ENCODE results near the gene INTS14. TPM values are rescaled to one million over a fixed set of nuclear protein-coding genes. Genes with fewer than 3 reads are reported as not detected.

Gene INTS14
- total and polyA plus RNA-seq, 3 experiments from 2014 or later: 29.9 to 64.7 (median 62.0) TPM

GRCh38 chr15:65533057-65533756, 77.7 kb downstream of the INTS14 start:
- no peak for DNase-seq
- Mint-ChIP-seq H3K27ac (peak overlapping the region in 1 of 8 donors; percentile 40), H3K9me3 (no peaks in the 10 kb centered on the region), H3K4me1 (peaks cover 33 to 58% (median 43%) of the 10 kb centered on the region in 3 donors), H3K4me3 (peak overlapping the region in 2 of 7 donors; percentile 32 to 87), H3K36me3 (peaks cover 3 to 4% (median 4%) of the 10 kb centered on the region in 3 donors), H3K27me3 (no peaks in the 10 kb centered on the region)
- CTCF ChIA-PET: no interaction called here
- no peak overlapping the region for H3K27ac ChIP-seq (ENCODE audit: low read depth, low read length)
- H3K27me3 ChIP-seq (ENCODE audit: insufficient read depth, low read length, poor library complexity, severe bottlenecking): no peaks in the 10 kb centered on the region
- no peaks in the 10 kb centered on the region for H3K9me3 ChIP-seq (ENCODE audit: low read length)
- no peak overlapping the region for H3K4me3 ChIP-seq (ENCODE audit: low read length)
- POLR2A ChIA-PET: no interaction called here
- no peaks in the 10 kb centered on the region for H3K36me3 ChIP-seq (ENCODE audit: insufficient read depth, low read length)
- H3K4me1 ChIP-seq (ENCODE audit: insufficient read depth, low read length): no peaks in the 10 kb centered on the region

GRCh38 chr15:65532738-65533051, 78.2 kb downstream of the INTS14 start:
- Mint-ChIP-seq H3K9me3 (no peaks in the 10 kb centered on the region), H3K4me1 (peaks cover 30 to 54% (median 39%) of the 10 kb centered on the region in 3 donors), H3K36me3 (peaks cover 0 to 4% (median 3%) of the 10 kb centered on the region in 3 donors), H3K27ac (no peak overlapping the region), H3K4me3 (peak overlapping the region in 5 of 7 donors; percentile 7 to 87 (median 32)), H3K27me3 (no peaks in the 10 kb centered on the region)
- Histone ChIP-seq H3K27me3 (ENCODE audit: insufficient read depth, low read length, poor library complexity, severe bottlenecking) (no peaks in the 10 kb centered on the region), H3K36me3 (ENCODE audit: insufficient read depth, low read length) (no peaks in the 10 kb centered on the region), H3K27ac (ENCODE audit: low read depth, low read length) (no peak overlapping the region), H3K4me3 (ENCODE audit: low read length) (no peak overlapping the region), H3K9me3 (ENCODE audit: low read length) (no peaks in the 10 kb centered on the region), H3K4me1 (ENCODE audit: insufficient read depth, low read length) (no peaks in the 10 kb centered on the region)
- ChIA-PET CTCF (no interaction called here), POLR2A (no interaction called here)
- DNase-seq: no peak

- H3K4me1 Mint-ChIP-seq: peaks cover 30 to 42% (median 39%) of the 10 kb centered on the region in 3 donors
- peaks cover 0 to 4% (median 1%) of the 10 kb centered on the region in 3 donors for H3K36me3 Mint-ChIP-seq
- H3K4me3 ChIP-seq (ENCODE audit: low read length): peak within 1 kb of the TSS; percentile 77
- H3K27ac Mint-ChIP-seq: peak within 1 kb of the TSS; percentile 80 to 98 (median 91)
- H3K9me3 Mint-ChIP-seq: no peaks in the 10 kb centered on the region
- ChIA-PET CTCF (interaction anchor here (0.7 to 3.5 kb wide), 5 partner anchors 13 to 757 kb away, joined by 3 to 18 read pairs (median 4); partner anchors contain the start of gene INTS14), POLR2A (interaction anchor here (1.1 to 2.0 kb wide), 6 partner anchors 12 to 339 kb away, joined by 3 to 15 read pairs (median 6); partner anchors contain the start of genes DPP8, INTS14 and RAB11A)
- no peaks in the 10 kb centered on the region for H3K36me3 ChIP-seq (ENCODE audit: insufficient read depth, low read length)
- H3K27me3 Mint-ChIP-seq: no peaks in the 10 kb centered on the region
- no peaks in the 10 kb centered on the region for H3K9me3 ChIP-seq (ENCODE audit: low read length)
- no peaks in the 10 kb centered on the region for H3K27me3 ChIP-seq (ENCODE audit: insufficient read depth, low read length, poor library complexity, severe bottlenecking)
- DNase-seq: peak; percentile 86 to 91 (median 88)
- H3K4me1 ChIP-seq (ENCODE audit: insufficient read depth, low read length): no peaks in the 10 kb centered on the region
- peak within 1 kb of the TSS; percentile 60 for H3K27ac ChIP-seq (ENCODE audit: low read depth, low read length)
- peak within 1 kb of the TSS; percentile 79 to 91 (median 89) for H3K4me3 Mint-ChIP-seq
These were observed 80.4 kb downstream of the INTS14 start, which contains the start of gene HACD3 for GRCh38 chr15:65530318-65531111. TSS of gene HACD3 (plus strand) at chr15:65530463. CDS start at chr15:65530632, 169 bp downstream.

GRCh38 chr15:65529762-65530317, 81.1 kb downstream of the INTS14 start:
- peak overlapping the region; percentile 77 for H3K4me3 ChIP-seq (ENCODE audit: low read length)
- Mint-ChIP-seq H3K36me3 (peaks cover 0 to 2% (median 0%) of the 10 kb centered on the region in 3 donors), H3K9me3 (no peaks in the 10 kb centered on the region), H3K27ac (peak overlapping the region; percentile 59 to 98 (median 90)), H3K27me3 (no peaks in the 10 kb centered on the region), H3K4me1 (peaks cover 28 to 38% (median 38%) of the 10 kb centered on the region in 3 donors), H3K4me3 (peak overlapping the region; percentile 79 to 91 (median 89))
- H3K27me3 ChIP-seq (ENCODE audit: insufficient read depth, low read length, poor library complexity, severe bottlenecking): no peaks in the 10 kb centered on the region
- CTCF ChIA-PET: interaction anchor here (1.2 to 3.5 kb wide), 4 partner anchors 13 to 81 kb away, joined by 3 to 18 read pairs (median 6); partner anchors contain the start of gene INTS14
- DNase-seq: no peak
- peak overlapping the region; percentile 60 for H3K27ac ChIP-seq (ENCODE audit: low read depth, low read length)
- H3K9me3 ChIP-seq (ENCODE audit: low read length): no peaks in the 10 kb centered on the region
- POLR2A ChIA-PET: interaction anchor here (1.1 to 2.0 kb wide), 6 partner anchors 11 to 340 kb away, joined by 3 to 15 read pairs (median 6); partner anchors contain the start of genes DPP8, INTS14 and RAB11A
- no peaks in the 10 kb centered on the region for H3K36me3 ChIP-seq (ENCODE audit: insufficient read depth, low read length)
- no peaks in the 10 kb centered on the region for H3K4me1 ChIP-seq (ENCODE audit: insufficient read depth, low read length)

Other genes starting within 250 kb of the INTS14 start
- gene IGDCC3, start 233.1 kb downstream of the INTS14 start, total RNA-seq: not detected
- gene IGDCC3, start 233.1 kb downstream of the INTS14 start, polyA plus RNA-seq: not detected
- under 1 TPM; 0.35 to 0.51 TPM for gene IGDCC4, start 188.2 kb downstream of the INTS14 start, total RNA-seq
- gene IGDCC4, start 188.2 kb downstream of the INTS14 start, polyA plus RNA-seq: not detected
- 10 to 100 TPM; 31.1 to 33.8 TPM for gene DPP8, start 93.4 kb downstream of the INTS14 start, total RNA-seq
- gene DPP8, start 93.4 kb downstream of the INTS14 start, polyA plus RNA-seq: 52.9 TPM
- gene HACD3, start 80.7 kb downstream of the INTS14 start, total RNA-seq: 10 to 100 TPM; 46.1 to 51.4 TPM
- 40.3 TPM for gene HACD3, start 80.7 kb downstream of the INTS14 start, polyA plus RNA-seq
- 1 to 10 TPM; 4.2 to 4.3 TPM for gene SLC24A1, start 10.8 kb upstream of the INTS14 start, total RNA-seq
- gene SLC24A1, start 10.8 kb upstream of the INTS14 start, polyA plus RNA-seq: 3.8 TPM
- 10 to 100 TPM; 47.2 to 54.3 TPM for gene DENND4A, start 181.2 kb upstream of the INTS14 start, total RNA-seq
- gene DENND4A, start 181.2 kb upstream of the INTS14 start, polyA plus RNA-seq: 21.5 TPM